GM23338 (cell line): ENCODE results near the gene PTPRQ. TPM values are rescaled to one million over a fixed set of nuclear protein-coding genes. Genes with fewer than 3 reads are reported as not detected.

ENCODE experiments used
- ATAC-seq: fragments of 200-7000 bp; cut with Tn5 transposase; 3 replicates; pipeline ENCODE4 v1.9.1; 2020
- DNase-seq: peaks from one replicate; pipeline ENCODE4 v3.0.0-alpha.2; 2015; ENCODE audit warnings: low spot score
- H2AFZ ChIP-seq: fragments of 200-600 bp; sonication (generic); 2 replicates; pipeline ENCODE4 v1.8.0; 2016; ENCODE audit warnings: antibody characterized with exemption, mild to moderate bottlenecking, moderate library complexity
- H3F3A ChIP-seq: fragments of 200-600 bp; sonication (generic); replicated peaks from 2 replicates; pipeline ENCODE4 v1.8.0; 2017; ENCODE audit warnings: antibody characterized with exemption, mixed run types, low read depth
- H3K27ac ChIP-seq: fragments of 200-600 bp; sonication (generic); 2 replicates; pipeline ENCODE4 v1.6.1; 2016; ENCODE audit warnings: low read depth
- H3K27me3 ChIP-seq: fragments of 200-600 bp; sonication (generic); 2 replicates; pipeline ENCODE4 v1.8.0; 2016; ENCODE audit warnings: mild to moderate bottlenecking, mixed run types, moderate library complexity; ENCODE audit not compliant: insufficient read depth
- H3K36me3 ChIP-seq: fragments of 200-600 bp; sonication (generic); 2 replicates; pipeline ENCODE4 v1.8.0; 2016; ENCODE audit warnings: mild to moderate bottlenecking; ENCODE audit not compliant: insufficient read depth
- H3K4me1 ChIP-seq: fragments of 200-600 bp; sonication (generic); 2 replicates; pipeline ENCODE4 v1.8.0; 2016; ENCODE audit warnings: mild to moderate bottlenecking, moderate library complexity; ENCODE audit not compliant: insufficient read depth
- H3K4me2 ChIP-seq: fragments of 200-600 bp; sonication (generic); 2 replicates; pipeline ENCODE4 v1.7.1; 2017; ENCODE audit warnings: mixed run types
- H3K4me3 ChIP-seq: fragments of 200-600 bp; sonication (generic); 2 replicates; pipeline ENCODE4 v1.6.1; 2016; ENCODE audit warnings: mixed run types
- H3K79me2 ChIP-seq: fragments of 200-600 bp; sonication (generic); replicated peaks from 2 replicates; pipeline ENCODE4 v1.8.0; 2017; ENCODE audit warnings: mild to moderate bottlenecking; ENCODE audit not compliant: insufficient read depth
- H3K9me2 ChIP-seq: fragments of 200-600 bp; sonication (generic); 2 replicates; pipeline ENCODE4 v1.8.0; 2017; ENCODE audit not compliant: insufficient read depth
- H4K20me1 ChIP-seq: fragments of 200-600 bp; sonication (generic); replicated peaks from 2 replicates; pipeline ENCODE4 v1.8.0; 2017; ENCODE audit warnings: mild to moderate bottlenecking; ENCODE audit not compliant: insufficient read depth
- H3K27ac Mint-ChIP-seq: 2 replicates; pipeline ENCODE4 v1.8.0; 2020; ENCODE audit warnings: inconsistent platforms, mild to moderate bottlenecking, moderate library complexity, mixed read lengths
- H3K27me3 Mint-ChIP-seq: 3 replicates; pipeline ENCODE4 v1.8.0; 2022; ENCODE audit warnings: low read depth, mild to moderate bottlenecking, moderate library complexity, mixed read lengths, inconsistent platforms; ENCODE audit not compliant: insufficient read depth, poor library complexity
- H3K36me3 Mint-ChIP-seq: 3 replicates; pipeline ENCODE4 v1.8.0; 2021; ENCODE audit warnings: low read depth, mild to moderate bottlenecking, inconsistent platforms, moderate library complexity, mixed read lengths
- H3K4me1 Mint-ChIP-seq: 3 replicates; pipeline ENCODE4 v1.8.0; 2020; ENCODE audit warnings: mild to moderate bottlenecking, inconsistent platforms, mixed read lengths
- H3K4me3 Mint-ChIP-seq: 3 replicates; pipeline ENCODE4 v1.8.0; 2021; ENCODE audit warnings: moderate library complexity, mild to moderate bottlenecking, inconsistent platforms, mixed read lengths
- H3K9me3 Mint-ChIP-seq: 3 replicates; pipeline ENCODE4 v1.8.0; 2020; ENCODE audit warnings: moderate library complexity, mild to moderate bottlenecking, inconsistent platforms, mixed read lengths
- CREB1 ChIP-seq: fragments of 250-450 bp; sonication (Bioruptor Pico); IDR thresholded peaks from 2 replicates; pipeline ENCODE4 v1.5.0; 2020; ENCODE audit warnings: low read depth, mild to moderate bottlenecking, moderate library complexity
- CTCF ChIP-seq, 2 experiments: fragments of 200-600 bp in 1 of 2; sonication (generic) in 1 of 2; conservative IDR thresholded peaks; 2 replicates each; pipeline versions ENCODE4 v1.5.1 to v1.6.1; 2016 to 2017; ENCODE audit warnings: antibody characterized with exemption in 2 of 2, low read depth in 2 of 2, mild to moderate bottlenecking in 2 of 2, moderate library complexity in 1 of 2
- ETS1 ChIP-seq: IDR thresholded peaks from 2 replicates; pipeline ENCODE4 v1.6.1; 2016; ENCODE audit warnings: antibody characterized with exemption
- EZH2 ChIP-seq: fragments of 200-600 bp; sonication (generic); IDR thresholded peaks from one replicate; pipeline ENCODE4 v1.8.0; 2017; ENCODE audit warnings: antibody characterized with exemption, mild to moderate bottlenecking, low read depth; ENCODE audit not compliant: unreplicated experiment
- NANOG ChIP-seq: IDR thresholded peaks from 2 replicates; pipeline ENCODE4 v1.6.1; 2016; ENCODE audit warnings: antibody characterized with exemption, borderline replicate concordance
- POLR2AphosphoS5 ChIP-seq: IDR thresholded peaks from 2 replicates; pipeline ENCODE4 v1.6.1; 2016; ENCODE audit warnings: antibody characterized with exemption, low read depth
- REST ChIP-seq: IDR thresholded peaks from one replicate; pipeline ENCODE4 v1.6.1; 2018; ENCODE audit warnings: antibody characterized with exemption; ENCODE audit not compliant: unreplicated experiment
- STAT1 ChIP-seq: IDR thresholded peaks from one replicate; pipeline ENCODE4 v1.6.1; 2016; ENCODE audit warnings: antibody characterized with exemption; ENCODE audit not compliant: unreplicated experiment
- ZNF462 ChIP-seq: fragments of 250-450 bp; sonication (Bioruptor Pico); IDR thresholded peaks from 2 replicates; pipeline ENCODE4 v1.5.0; 2020; ENCODE audit warnings: mild to moderate bottlenecking, moderate library complexity
- polyA plus RNA-seq: library from polyadenylated mRNA; unstranded; fragments of >200 nt; fragmentation: Nextera tagmentation; extraction: Ambion mirVana; gene quantifications from 2 replicates; pipeline ENCODE4 v1.2.1, GENCODE V29; 2016
- total RNA-seq: library from RNA; depleted of rRNA; stranded (reverse); fragments of >200 nt; shearing (Covaris generic); gene quantifications from 2 replicates; pipeline ENCODE4 v1.2.3, GENCODE V29; 2014

PTPRQ gene
- total and polyA plus RNA-seq, 2 experiments from 2014 or later = not detected

- ATAC-seq = no peak
- no peak overlapping the region for H3K4me3 Mint-ChIP-seq
- Histone ChIP-seq H3K27ac (no peak overlapping the region), H4K20me1 (no peaks in the 10 kb centered on the region), H3K79me2 (no peaks in the 10 kb centered on the region), H3F3A (no peaks in the 10 kb centered on the region), H3K4me1 (no peaks in the 10 kb centered on the region), H3K4me3 (no peak overlapping the region), H3K4me2 (no peak overlapping the region), H2AFZ (no peak overlapping the region), H3K27me3 (no peaks in the 10 kb centered on the region), H3K36me3 (no peaks in the 10 kb centered on the region), H3K9me2 (no peaks in the 10 kb centered on the region)
- no peaks in the 10 kb centered on the region for H3K27me3 Mint-ChIP-seq
- H3K36me3 Mint-ChIP-seq = no peaks in the 10 kb centered on the region
- DNase-seq = no peak
- TF ChIP-seq EZH2 (no peak), CTCF (conservative IDR thresholded peaks at IDR 0.05; ENCODE audit: low read depth in 2 of 2) (no peak), STAT1 (no peak), ZNF462 (no peak), POLR2AphosphoS5 (no peak), REST (no peak), NANOG (no peak), CREB1 (CRISPR knock-in tag) (no peak), ETS1 (no peak)
- no peak overlapping the region for H3K27ac Mint-ChIP-seq
- H3K9me3 Mint-ChIP-seq = no peaks in the 10 kb centered on the region
- H3K4me1 Mint-ChIP-seq = no peaks in the 10 kb centered on the region; the same call in 2 of the 3 replicates
Measured at GRCh38 chr12:80498059-80498728, 54.2 kb downstream of the PTPRQ start.
